Neural cell (in vitro differentiated cells): Measurements from ENCODE around the gene PHYHIPL.

Experiments
- CTCF ChIP-seq: fragments of 450-650 bp; IDR thresholded peaks from 2 replicates; pipeline ENCODE4 v1.5.1; 2014; ENCODE audit warnings: antibody characterized with exemption, mild to moderate bottlenecking, moderate library complexity; ENCODE audit not compliant: poor library complexity, severe bottlenecking
- MXI1 ChIP-seq: fragments of 450-650 bp; conservative IDR thresholded peaks from 2 replicates; pipeline ENCODE4 v1.6.1; 2014; ENCODE audit warnings: antibody characterized with exemption, mild to moderate bottlenecking; ENCODE audit not compliant: poor library complexity, severe bottlenecking
- TAF1 ChIP-seq: IDR thresholded peaks from 2 replicates; pipeline ENCODE4 v1.6.1; 2012; ENCODE audit warnings: low read depth

GRCh38 chr10:59243611-59244195 is 67.3 kb downstream of the PHYHIPL start:
- TF ChIP-seq MXI1 (no peak), CTCF (no peak), TAF1 (no peak)
